Stimulated activated effector memory CD8-positive, alpha-beta T cell treated with anti-CD3 and anti-CD28 coated beads, Interleukin-12 subunit alpha, Interleukin-12 subunit beta, amount 100 ng/mL, for 72 hours (primary cell): Measurements from ENCODE around the gene FKBP8.

Source experiments
- ATAC-seq: fragments of 150-1000 bp; cut with Tn5 transposase; 2 replicates; pipeline ENCODE4 v1.10.0; 2021
- DNase-seq, 2 donors: peaks; one replicate each; pipeline ENCODE4 v3.0.0; 2021 to 2022; ENCODE audit warnings: low spot score in 2 of 2
- H3K27ac Mint-ChIP-seq: one replicate; pipeline ENCODE4 v1.8.0; 2022; ENCODE audit warnings: mild to moderate bottlenecking, mixed read lengths
- H3K36me3 Mint-ChIP-seq: one replicate; pipeline ENCODE4 v1.8.0; 2022; ENCODE audit warnings: mild to moderate bottlenecking, mixed read lengths
- H3K4me1 Mint-ChIP-seq: one replicate; pipeline ENCODE4 v1.8.0; 2022; ENCODE audit warnings: mixed read lengths
- H3K4me3 Mint-ChIP-seq: one replicate; pipeline ENCODE4 v1.8.0; 2022; ENCODE audit warnings: mild to moderate bottlenecking, mixed read lengths
- H3K9me3 Mint-ChIP-seq: one replicate; pipeline ENCODE4 v1.8.0; 2022; ENCODE audit warnings: mixed read lengths

FKBP8 gene

DNA sequence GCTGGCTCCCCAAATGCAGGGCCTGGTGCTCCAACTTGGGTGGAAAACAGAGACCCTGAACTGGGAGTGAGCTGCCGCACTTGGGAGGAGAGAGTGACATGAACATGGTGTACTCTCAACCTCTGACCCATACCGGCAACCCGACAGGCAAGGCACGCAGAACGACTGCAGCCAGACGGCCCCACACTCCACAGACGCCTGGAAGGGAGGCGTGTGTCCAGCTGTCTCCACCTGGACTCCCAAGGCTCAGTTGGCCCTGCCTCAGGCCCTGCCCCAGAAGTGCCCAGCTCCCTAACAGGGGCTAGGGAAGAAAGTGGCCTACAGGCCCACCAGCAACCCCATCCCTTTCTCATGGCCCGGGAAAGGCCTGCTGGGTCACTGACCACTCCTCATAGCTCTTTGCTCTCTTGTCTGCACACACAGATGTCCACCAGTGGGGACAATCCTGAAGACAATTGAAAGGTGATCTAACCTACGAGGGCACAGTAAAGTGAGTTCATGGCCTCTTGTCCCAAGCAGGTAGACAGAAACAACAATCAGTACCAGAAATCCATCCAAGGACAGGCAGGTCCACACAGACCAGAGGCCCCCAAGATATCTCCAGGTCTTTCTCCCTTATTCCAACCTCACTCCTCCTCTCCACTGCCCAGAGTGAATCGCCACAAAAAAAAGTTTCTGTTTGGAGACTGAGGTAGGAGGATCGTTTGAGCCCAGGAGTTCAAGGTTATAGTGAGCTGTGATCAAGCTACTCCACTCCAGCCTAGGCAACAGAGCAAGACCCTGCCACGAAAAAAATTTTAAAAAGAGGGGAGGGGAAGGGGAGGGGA lies 49.7 kb downstream of the FKBP8 start:
- Mint-ChIP-seq H3K36me3 (peaks cover 37% of the 10 kb centered on the region), H3K9me3 (no peaks in the 10 kb centered on the region), H3K4me3 (peak overlapping the region; percentile 79), H3K27ac (peak overlapping the region; percentile 94), H3K4me1 (peaks cover 81% of the 10 kb centered on the region)
- no peak for DNase-seq
- no peak for ATAC-seq

DNA sequence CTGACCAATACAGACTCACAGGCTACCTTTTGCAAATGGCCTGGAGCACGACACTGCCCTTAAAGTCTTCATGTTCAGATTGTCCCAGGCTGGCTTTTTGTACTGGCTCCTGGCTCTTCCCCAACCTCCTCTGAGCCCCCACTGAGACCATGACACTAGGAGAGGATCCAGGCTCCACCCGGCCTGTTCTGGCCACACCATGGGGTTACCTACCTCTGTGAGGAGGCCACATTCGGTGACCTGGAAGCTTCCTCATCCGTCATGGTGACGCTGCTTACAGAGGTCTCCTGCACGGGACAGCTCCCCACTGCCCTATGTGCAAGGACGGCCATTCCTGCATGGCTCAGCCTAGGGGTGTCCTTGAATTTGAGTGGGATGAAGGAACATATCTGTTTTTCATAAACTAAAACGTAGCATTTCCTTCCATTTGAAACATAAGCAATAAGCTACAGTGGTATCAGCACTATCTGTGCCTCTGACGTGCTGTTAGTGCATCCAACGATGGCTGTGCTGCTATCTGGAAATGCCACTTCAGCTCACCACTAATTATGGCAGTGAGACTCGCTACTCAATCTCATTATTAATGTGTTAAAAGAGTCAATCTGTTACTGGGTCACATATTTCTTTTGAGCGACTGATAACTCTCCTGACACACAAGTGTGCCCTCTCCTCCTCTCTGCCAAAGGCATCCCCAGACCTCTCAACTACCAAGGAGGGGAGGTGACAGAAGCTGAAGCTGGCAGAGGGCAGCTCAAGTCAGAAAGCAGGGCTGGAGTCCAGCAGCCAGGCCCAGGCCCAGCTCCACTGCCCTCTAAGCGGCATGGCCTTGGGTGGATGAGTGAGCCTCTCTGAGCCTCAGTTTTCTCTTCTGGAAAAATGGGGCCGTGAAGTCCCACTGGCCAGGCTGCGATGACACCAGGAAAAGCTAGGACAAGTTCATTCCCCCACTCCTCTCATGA lies 51.1 kb downstream of the FKBP8 start:
- peaks cover 91% of the 10 kb centered on the region for H3K4me1 Mint-ChIP-seq
- peaks cover 36% of the 10 kb centered on the region for H3K36me3 Mint-ChIP-seq
- peak overlapping the region; percentile 87 for H3K27ac Mint-ChIP-seq
- peak overlapping the region; percentile 79 for H3K4me3 Mint-ChIP-seq
- H3K9me3 Mint-ChIP-seq, result no peaks in the 10 kb centered on the region
- no peak for ATAC-seq
- no peak for DNase-seq

DNA sequence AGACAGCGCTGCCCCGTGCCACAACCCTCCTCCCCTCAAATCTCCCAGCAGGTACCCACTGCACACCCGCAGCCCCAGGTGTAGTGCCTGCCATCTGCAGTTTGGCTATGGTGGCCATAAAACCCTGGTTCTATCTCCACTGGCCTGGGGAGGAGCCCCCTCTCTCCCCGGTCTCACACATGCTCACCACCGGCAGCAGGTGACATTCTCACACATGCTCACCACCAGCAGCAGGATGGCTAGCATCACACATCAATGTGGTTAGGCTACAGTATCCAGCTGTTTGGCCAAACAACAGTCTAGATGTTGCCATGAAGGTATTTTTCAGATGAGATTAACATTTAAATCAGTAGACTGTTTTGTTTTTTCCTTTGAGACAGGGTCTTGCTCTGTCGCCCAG lies 52.6 kb downstream of the FKBP8 start:
- no peak overlapping the region for H3K4me3 Mint-ChIP-seq
- peaks cover 33% of the 10 kb centered on the region for H3K36me3 Mint-ChIP-seq

DNA sequence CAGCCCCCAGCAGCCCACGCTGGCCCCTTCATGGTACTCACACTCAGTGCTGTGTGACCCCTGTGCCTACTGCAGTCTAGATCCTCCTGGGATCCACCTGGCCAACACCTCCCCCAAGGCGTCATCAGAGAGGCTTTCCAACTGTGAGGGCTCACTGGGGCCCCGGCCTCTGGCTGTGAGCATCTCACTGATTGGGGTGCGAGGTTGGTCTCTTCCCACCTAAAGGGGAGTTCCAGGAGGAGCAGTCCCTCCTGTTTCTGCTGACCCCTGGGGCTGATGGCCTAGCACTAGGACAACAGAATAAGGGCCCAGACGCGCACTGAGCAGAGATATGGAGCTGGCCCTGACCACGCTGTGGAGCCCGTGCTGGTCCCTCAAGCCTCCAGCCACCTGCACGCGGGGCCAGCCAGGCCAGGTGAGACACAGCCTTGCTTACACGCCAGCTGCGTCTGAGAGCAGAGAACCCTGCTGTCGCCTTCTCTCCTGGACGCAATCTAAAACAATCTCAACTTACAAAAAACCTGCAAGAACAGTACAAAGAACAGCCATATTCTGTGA lies 53.7 kb downstream of the FKBP8 start:
- peaks cover 88% of the 10 kb centered on the region for H3K4me1 Mint-ChIP-seq
- ATAC-seq (no peak), DNase-seq (no peak)
- H3K4me3 Mint-ChIP-seq, result no peak overlapping the region
- H3K36me3 Mint-ChIP-seq, result peaks cover 32% of the 10 kb centered on the region
- H3K9me3 Mint-ChIP-seq, result no peaks in the 10 kb centered on the region
- H3K27ac Mint-ChIP-seq, result peak overlapping the region; percentile 82

More for the DNA sequence above, 52.6 kb downstream of the FKBP8 start:
- no peak for ATAC-seq
- no peak for DNase-seq
- Mint-ChIP-seq H3K9me3 (no peaks in the 10 kb centered on the region), H3K4me1 (peaks cover 89% of the 10 kb centered on the region), H3K27ac (peak overlapping the region; percentile 82)

DNA sequence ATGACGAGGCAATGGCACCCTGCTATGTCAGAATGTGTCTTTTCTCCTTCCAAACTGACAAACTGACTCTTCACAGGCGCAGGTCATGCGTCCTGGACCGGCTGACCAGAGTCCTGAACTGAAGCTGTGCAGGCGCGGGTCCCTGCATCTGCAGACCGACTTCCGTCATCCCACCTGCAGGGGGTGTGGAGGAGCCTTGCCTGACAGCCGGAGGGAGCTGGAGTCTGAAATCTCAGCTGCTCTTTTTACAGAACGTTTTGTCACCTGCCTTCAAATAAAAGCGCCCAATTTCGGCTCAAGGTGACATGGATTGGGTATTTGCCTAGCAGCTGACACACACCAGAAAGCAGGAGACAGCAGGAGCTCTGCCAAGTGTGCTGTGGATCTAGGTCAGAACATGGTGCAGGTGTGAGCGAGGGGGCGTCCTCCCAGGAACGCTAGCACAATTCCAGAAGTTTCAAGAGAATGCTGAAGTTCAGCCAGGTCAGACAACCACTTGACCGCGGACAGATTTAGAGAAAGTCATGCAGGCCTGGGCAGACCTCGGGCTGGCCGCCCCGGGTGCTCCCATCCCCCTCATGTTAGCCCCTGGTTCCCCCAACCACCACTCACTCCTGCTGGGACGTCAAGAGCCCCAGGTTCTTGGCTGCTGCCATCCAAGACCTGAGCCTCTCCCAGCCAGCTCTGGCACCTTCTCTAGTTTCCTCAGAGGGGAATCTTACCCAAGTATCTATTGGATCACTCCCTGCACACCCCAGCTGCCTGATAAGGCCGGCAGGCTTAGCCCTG lies 54.3 kb downstream of the FKBP8 start:
- Mint-ChIP-seq H3K27ac (peak overlapping the region; percentile 82), H3K36me3 (peaks cover 33% of the 10 kb centered on the region), H3K4me1 (peaks cover 89% of the 10 kb centered on the region), H3K4me3 (peak overlapping the region; percentile 57), H3K9me3 (no peaks in the 10 kb centered on the region)
- DNase-seq (no peak), ATAC-seq (no peak)

DNA sequence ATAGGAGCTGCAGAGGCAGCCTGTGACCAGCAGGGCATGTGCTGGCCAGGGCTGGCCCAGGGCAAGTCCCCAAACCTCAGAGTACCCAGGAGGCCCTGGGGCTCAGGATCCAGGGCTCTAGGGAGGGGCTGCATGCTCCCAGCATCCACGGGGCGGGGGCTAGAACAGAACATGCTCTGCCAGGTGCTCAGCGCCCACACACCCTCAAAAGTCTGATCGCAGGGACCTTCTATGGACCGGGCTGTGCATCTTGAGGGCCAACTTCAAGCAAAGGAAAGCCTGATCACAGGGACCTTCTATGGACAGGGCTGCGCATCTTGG lies 55.0 kb downstream of the FKBP8 start:
- no peak for DNase-seq
- peaks cover 90% of the 10 kb centered on the region for H3K4me1 Mint-ChIP-seq
- peak overlapping the region; percentile 57 for H3K4me3 Mint-ChIP-seq
- H3K36me3 Mint-ChIP-seq, result peaks cover 39% of the 10 kb centered on the region
- peak; percentile 57 for ATAC-seq
- no peaks in the 10 kb centered on the region for H3K9me3 Mint-ChIP-seq
- H3K27ac Mint-ChIP-seq, result peak overlapping the region; percentile 82

DNA sequence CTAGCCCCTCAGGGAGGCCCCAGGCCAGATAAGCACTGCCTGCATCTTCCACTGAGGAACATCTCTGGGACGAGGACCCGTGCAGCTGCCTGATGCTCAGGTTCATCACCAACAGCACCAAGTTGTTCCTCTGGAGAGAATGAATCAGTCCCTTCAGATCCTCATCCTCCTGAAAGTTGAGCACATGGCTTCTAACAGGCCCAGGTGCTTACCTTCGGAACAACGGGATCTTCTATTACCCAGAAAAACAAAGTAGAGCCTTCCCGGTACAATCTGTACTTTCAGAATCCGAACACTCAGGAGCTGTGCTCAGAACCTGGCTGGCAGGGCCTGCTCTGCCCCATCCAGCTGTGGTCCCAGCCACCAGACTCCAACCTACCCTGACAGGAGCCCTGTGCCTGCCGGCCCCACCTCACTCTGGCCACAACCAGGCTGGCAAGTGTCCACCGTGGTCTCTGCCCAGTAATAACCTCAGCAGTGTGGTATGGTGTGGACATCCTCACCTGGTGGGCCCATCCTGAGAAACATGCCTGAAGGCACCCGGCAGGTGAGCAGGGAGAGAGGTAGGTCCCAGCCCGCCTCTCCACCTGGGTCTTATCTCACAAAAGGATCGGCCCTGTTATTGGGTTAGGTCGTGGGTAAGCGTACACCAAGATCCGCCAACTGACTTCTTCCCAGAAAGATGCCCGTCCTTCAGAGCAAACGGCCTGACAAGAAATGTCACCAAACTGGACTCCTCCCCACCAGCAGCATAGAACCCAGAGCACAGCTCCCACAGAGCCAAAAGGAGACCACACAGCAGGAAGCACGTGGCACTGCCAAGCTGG lies 55.6 kb downstream of the FKBP8 start:
- Mint-ChIP-seq H3K4me1 (peaks cover 92% of the 10 kb centered on the region), H3K27ac (peak overlapping the region; percentile 82), H3K4me3 (peak overlapping the region; percentile 57), H3K36me3 (peaks cover 44% of the 10 kb centered on the region), H3K9me3 (no peaks in the 10 kb centered on the region)
- no peak for ATAC-seq
- DNase-seq, result no peak

DNA sequence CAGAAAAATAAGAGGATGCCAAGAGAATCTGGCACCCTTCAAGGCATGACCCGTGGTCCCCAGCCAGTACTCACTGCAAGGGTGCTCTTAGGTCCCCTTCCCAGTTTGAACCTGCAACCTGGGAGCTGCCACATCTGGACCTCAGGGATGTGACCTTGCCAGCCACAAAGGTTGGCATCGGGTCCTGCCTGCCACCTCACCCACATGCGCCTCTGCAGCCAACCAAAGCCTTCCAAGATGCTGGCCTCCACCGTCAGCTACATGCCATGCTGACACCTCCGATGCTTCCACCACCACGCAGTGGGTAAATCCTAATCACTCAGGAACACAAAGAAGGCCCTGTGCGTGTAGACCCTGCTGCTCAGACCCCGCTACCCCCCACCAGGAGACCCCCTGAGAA lies 56.6 kb downstream of the FKBP8 start:
- H3K9me3 Mint-ChIP-seq, result no peaks in the 10 kb centered on the region
- H3K27ac Mint-ChIP-seq, result peak overlapping the region; percentile 92
- peaks cover 92% of the 10 kb centered on the region for H3K4me1 Mint-ChIP-seq
- peaks cover 49% of the 10 kb centered on the region for H3K36me3 Mint-ChIP-seq
- DNase-seq, result no peak
- ATAC-seq, result no peak
- peak overlapping the region; percentile 57 for H3K4me3 Mint-ChIP-seq

DNA sequence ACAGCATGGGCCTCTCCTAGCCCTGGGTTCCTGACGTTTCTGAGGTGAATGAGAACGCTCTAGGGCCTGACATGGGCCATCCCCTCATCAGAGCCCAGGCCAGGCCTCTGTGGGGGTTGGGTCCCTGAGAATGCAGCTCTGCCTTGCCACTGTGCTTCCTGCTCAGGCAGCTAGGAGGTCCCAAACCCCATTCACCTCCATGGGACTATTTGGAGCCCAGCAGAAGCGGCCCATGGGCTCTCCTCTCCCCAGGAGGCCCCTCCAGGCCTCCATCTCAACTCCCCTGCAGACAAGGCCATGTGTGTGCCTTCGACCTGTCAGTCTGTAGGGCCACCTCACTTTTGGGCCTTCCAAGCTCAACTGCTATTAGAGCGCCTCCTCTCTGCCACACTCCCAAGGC lies 58.4 kb downstream of the FKBP8 start:
- H3K36me3 Mint-ChIP-seq, result peaks cover 49% of the 10 kb centered on the region
- H3K4me1 Mint-ChIP-seq, result peaks cover 97% of the 10 kb centered on the region
- peak overlapping the region; percentile 57 for H3K4me3 Mint-ChIP-seq
- no peak for ATAC-seq
- H3K9me3 Mint-ChIP-seq, result no peaks in the 10 kb centered on the region
- peak overlapping the region; percentile 92 for H3K27ac Mint-ChIP-seq
- no peak for DNase-seq

DNA sequence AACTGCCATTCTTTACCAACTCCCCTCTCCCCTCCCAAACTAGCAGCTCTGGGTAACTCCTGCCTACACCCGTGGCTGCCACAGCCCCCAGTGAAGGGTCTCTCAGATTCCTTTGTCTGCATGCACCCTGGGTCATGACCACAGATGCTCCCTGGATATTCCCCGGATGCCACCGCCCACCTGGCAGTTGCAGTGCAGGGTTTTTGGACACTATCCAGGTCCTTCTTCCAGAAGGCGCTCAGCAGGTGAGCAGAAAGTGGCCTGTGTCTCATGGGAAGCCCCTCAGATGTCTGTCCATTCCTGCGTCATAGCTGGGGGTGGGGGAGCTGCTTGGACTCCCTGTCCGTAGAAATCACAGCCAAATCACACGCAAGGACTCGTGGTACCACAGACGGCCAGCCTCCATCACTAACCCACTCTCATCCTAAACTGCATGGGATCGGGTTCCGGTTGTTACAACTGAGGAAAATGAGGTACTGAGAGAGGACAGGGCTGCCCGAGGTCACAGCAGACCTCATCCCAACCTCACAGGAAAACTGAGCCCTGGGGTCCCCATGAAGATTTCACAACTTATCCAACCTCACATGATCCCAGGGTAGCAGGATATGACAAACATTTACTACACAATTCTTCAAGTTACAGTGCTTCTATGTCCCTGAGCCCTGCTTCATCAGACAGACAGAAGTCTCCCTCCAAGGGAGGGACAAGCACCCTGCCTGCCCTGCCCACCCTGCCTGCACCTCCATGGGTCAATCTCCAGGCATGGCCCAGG lies 60.1 kb downstream of the FKBP8 start:
- Mint-ChIP-seq H3K4me3 (peak overlapping the region; percentile 57), H3K4me1 (peaks cover 97% of the 10 kb centered on the region)
- no peak for ATAC-seq

More for the DNA sequence above, 60.1 kb downstream of the FKBP8 start:
- H3K36me3 Mint-ChIP-seq, result peaks cover 54% of the 10 kb centered on the region
- no peaks in the 10 kb centered on the region for H3K9me3 Mint-ChIP-seq
- H3K27ac Mint-ChIP-seq, result peak overlapping the region; percentile 91
- DNase-seq, result no peak
